H1 (cell line): ENCODE data around the gene GPR157. TPM values are rescaled to one million over a fixed set of nuclear protein-coding genes. Genes with fewer than 3 reads are reported as not detected.

Experiments
- CTCF ChIA-PET: fragments of 300-600 bp; sonication (Branson Sonifier 250); formaldehyde crosslinking; loops from one replicate; lab custom pipeline; 2021; ENCODE audit not compliant: partially characterized antibody; lab: Charles Lee
- POLR2A ChIA-PET: fragments of 300-600 bp; sonication (Branson Sonifier 250); formaldehyde crosslinking; loops from one replicate; lab custom pipeline; 2021; ENCODE audit warnings: inconsistent platforms; ENCODE audit not compliant: partially characterized antibody; lab: Charles Lee
- DNase-seq, 2 experiments: peaks; one replicate each; pipeline versions ENCODE4 v3.0.0 to v3.0.0-alpha.2; 2010 to 2022; ENCODE audit warnings: low spot score in 2 of 2, low read depth in 1 of 2, mixed read lengths in 1 of 2
- FAIRE-seq: peaks from 2 replicates; lab custom pipeline; 2011; peaks lifted over from hg19 to GRCh38; lab: Jason Lieb, UNC
- H2AFZ ChIP-seq: 2 replicates; pipeline ENCODE4 v1.8.1; 2012; ENCODE audit warnings: low read length, inconsistent platforms
- H2AK5ac ChIP-seq: 2 replicates; pipeline ENCODE4 v1.6.1; 2013; ENCODE audit warnings: low read depth, low read length
- H2BK120ac ChIP-seq: replicated peaks from 2 replicates; pipeline ENCODE3; 2013; ENCODE audit warnings: low read depth, low read length, inconsistent platforms
- H2BK12ac ChIP-seq: 2 replicates; pipeline ENCODE4 v1.6.1; 2013; ENCODE audit warnings: low read depth, low read length
- H2BK15ac ChIP-seq: 2 replicates; pipeline ENCODE4 v1.6.1; 2013; ENCODE audit warnings: low read length
- H2BK20ac ChIP-seq: 2 replicates; pipeline ENCODE4 v1.6.1; 2013; ENCODE audit warnings: low read length
- H2BK5ac ChIP-seq: 2 replicates; pipeline ENCODE4 v1.6.1; 2013; ENCODE audit warnings: low read depth, low read length
- H3K14ac ChIP-seq: 2 replicates; pipeline ENCODE4 v1.6.1; 2013; ENCODE audit warnings: inconsistent platforms; ENCODE audit not compliant: insufficient read length
- H3K18ac ChIP-seq: 2 replicates; pipeline ENCODE4 v1.6.1; 2013; ENCODE audit warnings: low read length; ENCODE audit errors: extremely low read depth
- H3K23ac ChIP-seq: 2 replicates; pipeline ENCODE4 v1.6.1; 2013; ENCODE audit warnings: inconsistent platforms; ENCODE audit not compliant: insufficient read length
- H3K23me2 ChIP-seq: 2 replicates; pipeline ENCODE4 v1.6.1; 2013; ENCODE audit warnings: low read depth, low read length
- H3K27ac ChIP-seq: 2 replicates; pipeline ENCODE4 v1.6.1; 2011; ENCODE audit warnings: low read depth, low read length, inconsistent platforms
- H3K27me3 ChIP-seq, 4 experiments: replicated peaks in 1 of 4; 1 replicate in 1 of 4; 2 replicates in 3 of 4; pipeline versions ENCODE4 v1.6.1 to v1.8.1; 2011 to 2013; ENCODE audit warnings: low read length in 3 of 4, mild to moderate bottlenecking in 3 of 4, inconsistent platforms in 2 of 4, mixed read lengths in 2 of 4, moderate library complexity in 1 of 4; ENCODE audit not compliant: control insufficient read depth in 3 of 4, insufficient read depth in 3 of 4; ENCODE audit errors: extremely low read depth in 1 of 4
- H3K36me3 ChIP-seq, 4 experiments: 2 replicates each; pipeline versions ENCODE4 v1.6.1 to v1.8.1; 2011 to 2013; ENCODE audit warnings: mild to moderate bottlenecking in 4 of 4, low read length in 3 of 4, moderate library complexity in 2 of 4, control low read depth in 1 of 4, inconsistent platforms in 1 of 4; ENCODE audit not compliant: insufficient read depth in 4 of 4, control insufficient read depth in 2 of 4
- H3K4ac ChIP-seq: replicated peaks from 2 replicates; pipeline ENCODE3; 2013; ENCODE audit warnings: low read length, low read depth, mixed read lengths, inconsistent platforms; ENCODE audit not compliant: insufficient read length
- H3K4me1 ChIP-seq, 4 experiments: replicated peaks in 1 of 4; 1 replicate in 1 of 4; 2 replicates in 3 of 4; pipeline versions ENCODE4 v1.6.1 to v1.8.1; 2011 to 2013; ENCODE audit warnings: low read length in 3 of 4, inconsistent platforms in 2 of 4, mixed read lengths in 1 of 4; ENCODE audit not compliant: insufficient read depth in 4 of 4, control insufficient read depth in 3 of 4
- H3K4me2 ChIP-seq, 2 experiments: 2 replicates each; pipeline versions ENCODE4 v1.6.1 to v1.8.1; 2011 to 2013; ENCODE audit warnings: low read depth in 2 of 2, low read length in 2 of 2, control low read depth in 1 of 2, inconsistent platforms in 1 of 2, mild to moderate bottlenecking in 1 of 2; ENCODE audit not compliant: insufficient read depth in 1 of 2
- H3K4me3 ChIP-seq, 4 experiments: fragments of 200-600, 300-600 bp in 1 of 4; sonication (generic), shearing (Covaris generic), sonication (Bioruptor Twin) in 1 of 4; 2 replicates each; pipeline versions ENCODE4 v1.5.1 to v1.8.1; 2011 to 2016; ENCODE audit warnings: low read length in 4 of 4, low read depth in 3 of 4, control low read depth in 2 of 4, inconsistent platforms in 2 of 4, mild to moderate bottlenecking in 2 of 4, mixed read lengths in 1 of 4, moderate library complexity in 1 of 4; ENCODE audit not compliant: insufficient read depth in 2 of 4; ENCODE audit errors: extremely low read depth in 1 of 4
- H3K56ac ChIP-seq: replicated peaks from 2 replicates; pipeline ENCODE3; 2013; ENCODE audit warnings: low read depth, mild to moderate bottlenecking, mixed read lengths, low read length, inconsistent platforms; ENCODE audit not compliant: insufficient read length
- H3K79me1 ChIP-seq: 2 replicates; pipeline ENCODE4 v1.6.1; 2013; ENCODE audit warnings: low read depth, low read length, control low read depth
- H3K79me2 ChIP-seq, 2 experiments: 2 replicates each; pipeline versions ENCODE4 v1.6.1 to v1.8.1; 2012 to 2013; ENCODE audit warnings: low read length in 2 of 2, mild to moderate bottlenecking in 2 of 2, inconsistent platforms in 1 of 2; ENCODE audit not compliant: insufficient read depth in 2 of 2, control insufficient read depth in 1 of 2
- H3K9ac ChIP-seq, 4 experiments: replicated peaks in 1 of 4; 1 replicate in 1 of 4; 2 replicates in 3 of 4; pipeline versions ENCODE4 v1.6.1 to v1.8.1; 2011 to 2013; ENCODE audit warnings: low read depth in 3 of 4, low read length in 3 of 4, control low read depth in 2 of 4, mild to moderate bottlenecking in 2 of 4, moderate library complexity in 2 of 4, inconsistent platforms in 1 of 4; ENCODE audit errors: extremely low read depth in 1 of 4
- H3K9me3 ChIP-seq, 2 experiments: 2 replicates each; pipeline versions ENCODE4 v1.6.1 to v1.8.1; 2012 to 2013; ENCODE audit warnings: mild to moderate bottlenecking in 2 of 2, moderate library complexity in 2 of 2, control low read depth in 1 of 2, inconsistent platforms in 1 of 2, low read depth in 1 of 2, low read length in 1 of 2, mixed read lengths in 1 of 2; ENCODE audit not compliant: insufficient read depth in 2 of 2
- H4K20me1 ChIP-seq, 2 experiments: replicated peaks in 1 of 2; 2 replicates each; pipeline versions ENCODE3 to v1.8.1; 2011 to 2013; ENCODE audit warnings: inconsistent platforms in 2 of 2, low read length in 2 of 2, mild to moderate bottlenecking in 1 of 2; ENCODE audit not compliant: insufficient read depth in 2 of 2, control insufficient read depth in 1 of 2
- H4K5ac ChIP-seq: 2 replicates; pipeline ENCODE4 v1.6.1; 2013; ENCODE audit warnings: low read length, low read depth, mixed read lengths, inconsistent platforms; ENCODE audit not compliant: insufficient read length
- H4K8ac ChIP-seq: 2 replicates; pipeline ENCODE4 v1.8.0; 2013; ENCODE audit warnings: mild to moderate bottlenecking, moderate library complexity, low read length, inconsistent platforms; ENCODE audit not compliant: insufficient read depth; ENCODE audit errors: extremely low read depth
- H4K91ac ChIP-seq: replicated peaks from 2 replicates; pipeline ENCODE3; 2013; ENCODE audit warnings: low read length, mixed read lengths, inconsistent platforms; ENCODE audit not compliant: insufficient read length
- ASH2L ChIP-seq: fragments of 200-600, 300-600 bp; sonication (generic); IDR thresholded peaks from one replicate; pipeline ENCODE4 v1.7.1; 2017; ENCODE audit warnings: low read length
- BCL11A ChIP-seq, 2 experiments: IDR thresholded peaks; one replicate each; pipeline ENCODE4 v1.6.1; 2011; ENCODE audit warnings: low read depth in 2 of 2, low read length in 2 of 2, mild to moderate bottlenecking in 2 of 2
- CEBPB ChIP-seq: IDR thresholded peaks from 2 replicates; pipeline ENCODE4 v1.6.1; 2012; ENCODE audit warnings: low read depth, low read length
- EP300 ChIP-seq, 2 experiments: IDR thresholded peaks; 1 replicate in 1 of 2; 2 replicates in 1 of 2; pipeline ENCODE4 v1.6.1; 2011 to 2012; ENCODE audit warnings: low read depth in 2 of 2, low read length in 2 of 2, mild to moderate bottlenecking in 2 of 2, borderline replicate concordance in 1 of 2, inconsistent platforms in 1 of 2, moderate library complexity in 1 of 2
- GABPA ChIP-seq: IDR thresholded peaks from 2 replicates; pipeline ENCODE4 v1.6.1; 2011; ENCODE audit warnings: mild to moderate bottlenecking, low read length, moderate library complexity, borderline replicate concordance; ENCODE audit not compliant: insufficient read depth
- JUND ChIP-seq: IDR thresholded peaks from 2 replicates; pipeline ENCODE4 v1.6.1; 2011; ENCODE audit warnings: mild to moderate bottlenecking, improper control_type of control experiment, low read length
- KDM4A ChIP-seq: IDR thresholded peaks from one replicate; pipeline ENCODE4 v1.7.1; 2012; ENCODE audit warnings: low read depth, mild to moderate bottlenecking, moderate library complexity, low read length, inconsistent platforms; ENCODE audit not compliant: severe bottlenecking
- NRF1 ChIP-seq: IDR thresholded peaks from 2 replicates; pipeline ENCODE4 v1.6.1; 2011; ENCODE audit warnings: mild to moderate bottlenecking, low read depth, low read length, improper control_type of control experiment
- POU5F1 ChIP-seq: IDR thresholded peaks from 2 replicates; pipeline ENCODE4 v1.6.1; 2011; ENCODE audit warnings: low read depth, mild to moderate bottlenecking, low read length, moderate library complexity
- RAD21 ChIP-seq, 2 experiments: IDR thresholded peaks in 1 of 2; conservative IDR thresholded peaks in 1 of 2; 2 replicates each; pipeline ENCODE4 v1.6.1; 2011; ENCODE audit warnings: low read depth in 2 of 2, low read length in 2 of 2, improper control_type of control experiment in 1 of 2, inconsistent platforms in 1 of 2, mild to moderate bottlenecking in 1 of 2, moderate library complexity in 1 of 2
- WGBS, 2 experiments: shearing (Covaris generic) in 1 of 2; methylation state at CpG; one replicate each; pipeline versions ENCODE4 v1.1.6 to v1.1.7; 2013 to 2015; ENCODE audit warnings: low lambda C conversion rate in 2 of 2, mixed read lengths in 2 of 2, inconsistent platforms in 1 of 2, low coverage in 1 of 2, missing lambda C conversion rate in 1 of 2; ENCODE audit not compliant: insufficient replicate concordance in 2 of 2, insufficient coverage in 1 of 2, insufficient read length in 1 of 2; ENCODE audit errors: extremely low coverage in 1 of 2, missing lambda C conversion rate in 1 of 2; 5-methylcytosine and 5-hydroxymethylcytosine counted together
- polyA plus RNA-seq, 7 experiments: library from polyadenylated mRNA; depleted of rRNA in 3 of 7; stranded (reverse) in 5 of 7; unstranded in 2 of 7; fragments of >200 nt in 5 of 7; fragments of 200-250 nt in 2 of 7; gene quantifications; 1 replicate in 5 of 7; 2 replicates in 1 of 7; 4 replicates in 1 of 7; pipeline versions ENCODE4 v1.2.1 to v1.2.3, GENCODE V29; 2011 to 2013; ENCODE audit warnings: missing spikeins in 2 of 7, mixed read lengths in 2 of 7
- total RNA-seq: library from RNA; stranded (reverse); fragmentation: NEBNext Ultra II Directional; extraction: Animal tissue kit (Norgen Biotek cat#: 25700); gene quantifications from 2 replicates; pipeline ENCODE4 v1.2.1, GENCODE V29; 2021

GPR157 gene
- total and polyA plus RNA-seq, 2 of the 8 experiments (the other 6 are each of a cell fraction or from before 2014, with no cell fraction given) = 1.0 to 11.0 TPM

DNA sequence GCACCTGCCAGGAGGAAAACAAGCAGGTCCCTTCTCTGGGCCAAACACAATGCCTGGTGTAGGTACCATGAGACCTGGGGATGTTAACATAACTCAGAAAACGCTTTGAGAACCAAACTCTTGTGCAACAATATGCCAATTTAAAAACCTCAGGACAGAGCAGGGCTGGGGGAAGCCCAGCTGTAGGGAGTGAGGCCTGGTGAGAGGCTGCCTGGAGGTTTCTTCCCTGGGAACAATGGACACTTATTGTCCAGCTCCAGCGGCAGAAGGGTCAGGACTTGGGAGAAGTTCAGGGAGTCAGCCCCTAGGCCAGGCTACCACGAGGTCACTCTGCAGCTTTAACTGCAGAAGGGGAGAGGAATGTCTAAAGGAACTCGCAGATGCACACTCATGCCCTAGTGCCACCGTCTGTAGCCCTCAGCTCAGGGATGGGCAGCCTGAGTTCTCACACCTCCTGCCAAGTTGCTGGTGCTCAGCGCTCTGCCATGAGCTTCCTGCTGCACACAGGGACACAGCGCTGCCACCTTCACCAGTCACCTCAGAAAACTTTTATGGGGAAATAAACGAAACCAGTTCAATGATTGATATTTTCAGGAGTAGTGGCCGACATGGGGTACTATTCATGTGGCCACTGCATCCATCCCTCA, 8.5 kb downstream of the GPR157 start:
- H4K5ac ChIP-seq = no peak overlapping the region
- H2BK15ac ChIP-seq = no peak overlapping the region
- no peaks in the 10 kb centered on the region for H3K23me2 ChIP-seq
- no peak overlapping the region for H2BK20ac ChIP-seq
- no peak overlapping the region for H2BK120ac ChIP-seq
- no peak overlapping the region for H3K4me3 ChIP-seq
- no peak overlapping the region for H4K8ac ChIP-seq
- no peak overlapping the region for H3K56ac ChIP-seq
- H3K4me2 ChIP-seq = no peak overlapping the region
- H3K27me3 ChIP-seq = no peaks in the 10 kb centered on the region
- H4K20me1 ChIP-seq = peaks cover 0 to 2% of the 10 kb centered on the region in 2 experiments
- no peaks in the 10 kb centered on the region for H3K79me1 ChIP-seq
- H2AFZ ChIP-seq = no peak overlapping the region
- no peak overlapping the region for H3K14ac ChIP-seq
- CTCF ChIA-PET = interaction anchor here (0.6 to 3.5 kb wide), 8 partner anchors 9 to 335 kb away, joined by 3 to 21 read pairs (median 4); partner anchors contain the start of gene H6PD
- no peak for DNase-seq
- FAIRE-seq = no peak
- WGBS, 2 experiments = 88% methylated on average over 9 of the region's 9 CpGs; no CpG with 5 or more reads in 1 of the 2 experiments
- no peak overlapping the region for H2BK12ac ChIP-seq
- no peak overlapping the region for H3K23ac ChIP-seq
- TF ChIP-seq RAD21 (IDR thresholded peaks at IDR 0.05 in 1 of 2, conservative IDR thresholded peaks at IDR 0.05 in 1 of 2; ENCODE audit: low read depth in 2 of 2, low read length in 2 of 2) (no peak), GABPA (no peak), NRF1 (no peak), BCL11A (IDR thresholded peaks at IDR 0.05; ENCODE audit: low read depth in 2 of 2, low read length in 2 of 2) (no peak), POU5F1 (no peak), KDM4A (no peak), EP300 (IDR thresholded peaks at IDR 0.05; ENCODE audit: borderline replicate concordance in 1 of 2, low read depth in 2 of 2, low read length in 2 of 2) (no peak), ASH2L (no peak), JUND (no peak), CEBPB (no peak)
- POLR2A ChIA-PET = no interaction called here
- H3K9me3 ChIP-seq = no peaks in the 10 kb centered on the region
- 0 out of 7 replicates have a peak, but pooled peaks cover 0 to 2% (median 0%) of the 10 kb centered on the region in 4 experiments for H3K4me1 ChIP-seq
- H2BK5ac ChIP-seq = no peak overlapping the region
- no peak overlapping the region for H4K91ac ChIP-seq
- no peak overlapping the region for H2AK5ac ChIP-seq
- no peak overlapping the region for H3K4ac ChIP-seq
- H3K27ac ChIP-seq = no peak overlapping the region
- H3K18ac ChIP-seq = no peak overlapping the region
- H3K79me2 ChIP-seq = no peaks in the 10 kb centered on the region
- H3K36me3 ChIP-seq = no peaks in the 10 kb centered on the region
- H3K9ac ChIP-seq = no peak overlapping the region
